ENCODE results near the gene SKIDA1. TPM values are rescaled to one million over a fixed set of nuclear protein-coding genes. Genes with fewer than 3 reads are reported as not detected.

SKIDA1 gene
- total RNA-seq, 3 donors from 2014 or later (not counting 1 experiment from before 2014, with no cell fraction given): not detected

DNA sequence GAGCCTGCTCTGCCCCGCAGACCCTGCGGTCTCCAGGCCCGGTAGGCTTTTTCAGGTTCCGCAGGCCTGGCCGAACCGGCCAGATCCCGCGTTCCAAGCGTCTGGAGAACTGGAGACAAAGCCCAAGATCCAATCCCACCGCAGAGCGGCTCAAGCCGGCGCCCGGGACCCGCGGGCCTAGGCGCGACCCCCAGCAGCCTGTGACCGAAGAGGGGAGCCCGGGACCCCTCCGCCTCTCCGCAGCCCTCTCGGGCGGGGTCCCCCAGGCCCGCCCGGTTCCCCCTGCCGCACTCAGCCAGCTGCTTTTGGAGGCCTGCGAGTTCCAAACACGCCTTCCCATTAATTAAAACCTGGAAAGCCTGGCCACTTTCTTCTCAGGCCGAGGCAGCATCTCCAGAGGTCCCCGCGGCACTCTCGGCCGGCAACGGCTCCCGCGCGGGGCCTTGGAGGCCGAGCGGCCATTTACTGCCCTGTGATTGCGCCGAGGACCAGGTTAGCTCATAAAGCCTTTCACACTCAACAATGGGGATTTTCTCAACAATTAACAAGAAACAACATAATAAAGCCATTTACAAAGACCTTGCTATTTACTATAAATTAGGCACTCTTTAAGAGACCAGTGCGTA lies 16.7 kb downstream of the SKIDA1 start:
- TF ChIP-seq CTCF (IDR thresholded peaks at IDR 0.05): no peak
- H3K36me3 ChIP-seq (ENCODE audit: control insufficient read depth, insufficient read depth, low read length): no peaks in the 10 kb centered on the region
- H3K9me3 Mint-ChIP-seq: no peaks in the 10 kb centered on the region
- DNase-seq (no peak), ATAC-seq (no peak)
- no peaks in the 10 kb centered on the region for H3K4me1 Mint-ChIP-seq
- WGBS (ENCODE audit: insufficient coverage): 96% methylated on average over 43 of the region's 43 CpGs
- H3K4me3 Mint-ChIP-seq: no peak overlapping the region
- peaks cover 48 to 81% of the 10 kb centered on the region in 2 donors for H3K27me3 Mint-ChIP-seq (ENCODE audit: low read depth in 2 of 2)
- no peak overlapping the region for H3K4me3 ChIP-seq (ENCODE audit: low read length)
- H3K27ac Mint-ChIP-seq: no peak overlapping the region
- H3K36me3 Mint-ChIP-seq: no peaks in the 10 kb centered on the region
- peaks cover 30% of the 10 kb centered on the region for H3K27me3 ChIP-seq (ENCODE audit: control insufficient read depth, insufficient read depth, low read length)
- intact Hi-C loops (cut with micrococcal nuclease): no loop called here
- H3K9me3 ChIP-seq (ENCODE audit: control insufficient read depth, insufficient read depth, low read length): no peaks in the 10 kb centered on the region
- H3K27ac ChIP-seq (ENCODE audit: low read length): no peak overlapping the region
- H3K4me1 ChIP-seq (ENCODE audit: control insufficient read depth, insufficient read depth, low read length): peaks cover 4% of the 10 kb centered on the region

DNA sequence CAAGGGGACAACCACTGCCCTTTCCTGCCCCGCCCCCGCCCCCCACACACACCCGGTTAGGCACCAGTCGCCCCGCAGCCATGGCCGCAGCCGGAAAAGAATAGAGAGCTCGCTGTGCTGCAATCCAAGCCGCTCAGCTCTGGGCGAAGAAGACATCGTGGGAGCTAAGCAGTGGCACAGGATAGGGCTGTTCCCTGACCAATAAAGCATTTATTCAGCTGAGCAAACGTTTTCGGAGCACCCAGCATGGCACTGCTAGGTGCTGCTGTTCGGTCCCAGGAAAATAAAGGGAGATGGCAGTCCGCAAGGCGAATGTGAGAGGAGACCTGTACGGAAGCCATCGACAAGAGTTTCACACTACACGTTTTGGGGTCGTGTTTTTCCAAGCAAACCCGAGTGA lies 18.3 kb downstream of the SKIDA1 start:
- Histone ChIP-seq H3K36me3 (ENCODE audit: control insufficient read depth, insufficient read depth, low read length) (no peaks in the 10 kb centered on the region), H3K4me3 (ENCODE audit: low read length) (no peak overlapping the region), H3K27me3 (ENCODE audit: control insufficient read depth, insufficient read depth, low read length) (peaks cover 19% of the 10 kb centered on the region), H3K9me3 (ENCODE audit: control insufficient read depth, insufficient read depth, low read length) (no peaks in the 10 kb centered on the region), H3K27ac (ENCODE audit: low read length) (no peak overlapping the region), H3K4me1 (ENCODE audit: control insufficient read depth, insufficient read depth, low read length) (peaks cover 4% of the 10 kb centered on the region)
- DNase-seq: no peak
- no peak overlapping the region for H3K27ac Mint-ChIP-seq
- H3K36me3 Mint-ChIP-seq: no peaks in the 10 kb centered on the region
- no peak for TF ChIP-seq CTCF (IDR thresholded peaks at IDR 0.05)
- no peak for ATAC-seq
- intact Hi-C loops (cut with micrococcal nuclease): no loop called here
- H3K27me3 Mint-ChIP-seq (ENCODE audit: low read depth in 2 of 2): peaks cover 53 to 84% of the 10 kb centered on the region in 2 donors
- H3K9me3 Mint-ChIP-seq: no peaks in the 10 kb centered on the region
- no peaks in the 10 kb centered on the region for H3K4me1 Mint-ChIP-seq
- WGBS (ENCODE audit: insufficient coverage): 89% methylated on average over 21 of the region's 21 CpGs
- H3K4me3 Mint-ChIP-seq: no peak overlapping the region

- Mint-ChIP-seq H3K4me1 (no peaks in the 10 kb centered on the region), H3K27me3 (ENCODE audit: low read depth in 2 of 2) (peaks cover 50 to 84% of the 10 kb centered on the region in 2 donors), H3K27ac (no peak overlapping the region), H3K36me3 (no peaks in the 10 kb centered on the region), H3K4me3 (no peak overlapping the region), H3K9me3 (no peaks in the 10 kb centered on the region)
- 58% methylated on average over 2 of the region's 3 CpGs for WGBS (ENCODE audit: insufficient coverage)
- no peak for TF ChIP-seq CTCF (IDR thresholded peaks at IDR 0.05)
- peaks cover 4% of the 10 kb centered on the region for H3K4me1 ChIP-seq (ENCODE audit: control insufficient read depth, insufficient read depth, low read length)
- no peaks in the 10 kb centered on the region for H3K36me3 ChIP-seq (ENCODE audit: control insufficient read depth, insufficient read depth, low read length)
- H3K27ac ChIP-seq (ENCODE audit: low read length): no peak overlapping the region
- DNase-seq (no peak), ATAC-seq (no peak)
- no peaks in the 10 kb centered on the region for H3K9me3 ChIP-seq (ENCODE audit: control insufficient read depth, insufficient read depth, low read length)
- H3K27me3 ChIP-seq (ENCODE audit: control insufficient read depth, insufficient read depth, low read length): peaks cover 13% of the 10 kb centered on the region
- intact Hi-C loops (cut with micrococcal nuclease): no loop called here
- no peak overlapping the region for H3K4me3 ChIP-seq (ENCODE audit: low read length)
Observed at GRCh38 chr10:21506351-21506750, 19.1 kb downstream of the SKIDA1 start.

- DNase-seq (no peak), ATAC-seq (no peak)
- H3K27me3 Mint-ChIP-seq (ENCODE audit: low read depth in 2 of 2): peaks cover 52 to 84% of the 10 kb centered on the region in 2 donors
- H3K36me3 Mint-ChIP-seq: no peaks in the 10 kb centered on the region
- H3K27me3 ChIP-seq (ENCODE audit: control insufficient read depth, insufficient read depth, low read length): peaks cover 12% of the 10 kb centered on the region
- no peaks in the 10 kb centered on the region for H3K4me1 Mint-ChIP-seq
- no peak overlapping the region for H3K4me3 ChIP-seq (ENCODE audit: low read length)
- H3K4me1 ChIP-seq (ENCODE audit: control insufficient read depth, insufficient read depth, low read length): peaks cover 4% of the 10 kb centered on the region
- H3K9me3 ChIP-seq (ENCODE audit: control insufficient read depth, insufficient read depth, low read length): no peaks in the 10 kb centered on the region
- no peak overlapping the region for H3K27ac ChIP-seq (ENCODE audit: low read length)
- H3K9me3 Mint-ChIP-seq: no peaks in the 10 kb centered on the region
- intact Hi-C loops (cut with micrococcal nuclease): no loop called here
- WGBS (ENCODE audit: insufficient coverage): 84% methylated on average over 4 of the region's 4 CpGs
- H3K27ac Mint-ChIP-seq: no peak overlapping the region
- no peak for TF ChIP-seq CTCF (IDR thresholded peaks at IDR 0.05)
- H3K36me3 ChIP-seq (ENCODE audit: control insufficient read depth, insufficient read depth, low read length): no peaks in the 10 kb centered on the region
- no peak overlapping the region for H3K4me3 Mint-ChIP-seq
Observed at GRCh38 chr10:21505711-21506278, 19.7 kb downstream of the SKIDA1 start.
